Activated CD4-positive, CD25-positive, alpha-beta regulatory T cell treated with anti-CD3 and anti-CD28 coated beads, Interleukin-2, amount 50 U/mL, for 72 hours (primary cell): ENCODE data around the gene MTHFR.
"Not testable (repeated sequence)": the region's sequence is repeated elsewhere in the genome, so short reads cannot be mapped to it uniquely, and the experiment has no call there.

Source experiments
- DNase-seq: peaks from one replicate; pipeline ENCODE4 v3.0.0; 2021

The MTHFR gene

GRCh38 chr1:11831945-11832725, 26.4 kb upstream of the MTHFR start:
- DNase-seq, result no peak

DNA sequence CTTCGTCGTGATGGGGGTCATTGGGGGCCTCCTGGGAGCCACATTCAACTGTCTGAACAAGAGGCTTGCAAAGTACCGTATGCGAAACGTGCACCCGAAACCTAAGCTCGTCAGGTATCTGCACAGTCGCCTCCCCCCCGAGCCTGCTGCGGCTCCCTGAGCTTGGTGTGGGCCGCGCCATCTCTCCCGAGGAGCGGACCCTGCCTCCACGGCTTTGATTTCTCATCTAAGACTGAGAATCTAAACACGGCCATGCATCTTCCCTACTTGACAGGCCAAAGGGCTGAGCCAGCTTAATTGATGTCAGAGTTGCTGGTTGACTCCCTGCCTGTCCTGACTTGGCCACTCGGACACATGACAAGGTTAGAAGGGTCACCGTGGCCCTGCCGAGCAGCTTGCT, 22.7 kb upstream of the MTHFR start:
- DNase-seq, result no peak

- DNase-seq, result no peak
Measured at GRCh38 chr1:11826946-11827345, 21.2 kb upstream of the MTHFR start.

GRCh38 chr1:11825131-11825530, 19.4 kb upstream of the MTHFR start:
- DNase-seq, result no peak

- DNase-seq, result no peak
Measured at GRCh38 chr1:11823366-11824137, 17.8 kb upstream of the MTHFR start.

GRCh38 chr1:11822091-11822490, 16.3 kb upstream of the MTHFR start:
- no peak for DNase-seq

- no peak for DNase-seq
Measured at GRCh38 chr1:11817192-11817591, 11.4 kb upstream of the MTHFR start.

- no peak for DNase-seq
Measured at GRCh38 chr1:11813021-11813420, 7.3 kb upstream of the MTHFR start.

DNA sequence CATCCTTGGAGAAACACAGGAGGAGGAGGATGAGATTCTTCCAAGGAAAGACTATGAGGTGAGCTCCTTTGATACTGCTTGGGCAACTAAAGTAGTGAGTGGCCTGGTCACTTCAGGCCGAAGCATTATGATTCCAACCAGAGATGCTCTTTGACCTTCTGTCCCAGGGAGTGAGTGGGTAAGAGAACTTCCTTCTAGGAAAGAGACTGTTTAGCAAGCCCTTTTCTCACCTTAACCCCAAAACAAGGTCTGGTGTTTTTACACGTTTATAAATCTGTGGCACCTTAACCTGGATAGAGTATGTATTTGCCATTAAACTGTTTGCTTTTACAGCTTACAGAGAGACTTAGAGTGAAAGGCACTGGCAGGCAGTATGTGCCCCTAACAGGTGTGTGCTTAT, 1.4 kb upstream of the MTHFR start:
- no peak for DNase-seq

GRCh38 chr1:11806307-11806936, 658 bp upstream of the MTHFR start:
- DNase-seq, result no peak

DNA sequence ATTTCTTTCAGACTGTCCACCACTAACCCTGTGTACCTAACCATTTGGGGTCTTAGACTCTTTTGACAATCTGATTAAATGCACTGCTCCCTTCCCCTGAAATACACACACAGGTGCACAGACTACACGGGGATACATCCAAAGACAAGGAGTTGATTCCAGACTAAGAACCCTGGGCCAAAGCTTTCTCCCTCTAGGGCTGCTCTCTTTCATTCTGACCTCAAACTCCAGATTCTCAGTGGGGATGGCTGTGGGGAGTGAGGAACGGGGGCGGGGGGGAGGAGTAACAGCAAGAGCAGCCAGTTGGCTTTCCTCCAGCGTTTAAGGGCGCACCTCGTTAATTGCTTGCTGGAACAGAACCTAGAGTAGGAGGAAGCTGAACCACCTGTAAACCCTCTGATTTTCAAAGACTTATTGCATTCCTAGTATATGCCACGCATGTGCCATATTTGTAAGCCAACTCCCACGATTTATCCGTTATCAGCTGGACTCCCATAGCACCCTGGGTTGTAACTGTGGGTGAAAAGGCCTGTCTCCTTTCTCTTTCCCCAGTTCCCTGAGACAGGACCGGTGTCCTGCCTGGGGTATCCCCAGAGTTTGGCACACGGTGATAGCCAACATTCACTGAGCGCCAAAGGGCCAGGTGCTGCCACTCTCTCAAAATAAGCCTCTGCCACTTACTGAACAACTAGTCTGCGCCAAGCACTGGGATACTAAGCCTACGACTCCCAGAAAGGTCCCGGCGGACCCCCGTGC, 920 bp downstream of the MTHFR start:
- no peak for DNase-seq

- DNase-seq, result not testable (repeated sequence)
Measured at GRCh38 chr1:11803924-11804665, 1.7 kb downstream of the MTHFR start.

- peak; percentile 66 for DNase-seq
Measured at GRCh38 chr1:11802973-11803885, 2.5 kb downstream of the MTHFR start.

GRCh38 chr1:11802616-11802972, 3.2 kb downstream of the MTHFR start:
- no peak for DNase-seq

DNA sequence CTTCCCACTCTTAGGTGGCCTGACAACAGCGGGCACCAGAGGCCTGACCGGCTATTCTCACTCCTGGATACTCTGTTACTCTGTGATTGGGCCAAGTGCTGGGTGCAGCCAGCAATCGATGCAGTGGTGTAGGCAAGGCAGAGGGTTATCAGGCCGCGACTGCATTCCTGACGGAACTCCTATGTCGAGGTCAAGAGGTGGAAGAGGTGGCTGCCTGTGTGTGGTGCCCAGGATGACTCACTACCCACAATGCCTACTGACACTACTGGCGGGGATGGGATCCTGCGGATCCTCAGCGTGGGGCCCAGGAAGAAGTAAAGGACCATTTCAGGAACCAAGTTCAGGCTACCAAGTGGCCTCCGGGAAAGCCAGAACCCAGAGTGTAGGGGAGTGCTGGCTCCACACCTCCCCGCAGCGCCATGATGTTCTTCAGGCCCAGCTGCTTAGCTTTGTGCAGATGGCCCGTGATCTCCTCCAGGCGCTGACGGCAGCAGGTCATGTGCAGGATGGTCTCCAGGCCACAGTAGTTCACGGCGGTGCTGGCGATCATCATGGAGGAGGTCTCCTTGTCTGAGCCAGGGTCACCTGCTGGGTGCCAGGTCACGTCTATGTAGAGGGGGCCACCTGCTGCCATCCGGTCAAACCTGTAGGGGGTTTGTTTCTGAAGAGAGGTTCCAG, 4.9 kb downstream of the MTHFR start:
- no peak for DNase-seq

GRCh38 chr1:11800391-11800755, 5.4 kb downstream of the MTHFR start:
- no peak for DNase-seq

- DNase-seq, result no peak
Measured at GRCh38 chr1:11799896-11800295, 5.9 kb downstream of the MTHFR start.

DNA sequence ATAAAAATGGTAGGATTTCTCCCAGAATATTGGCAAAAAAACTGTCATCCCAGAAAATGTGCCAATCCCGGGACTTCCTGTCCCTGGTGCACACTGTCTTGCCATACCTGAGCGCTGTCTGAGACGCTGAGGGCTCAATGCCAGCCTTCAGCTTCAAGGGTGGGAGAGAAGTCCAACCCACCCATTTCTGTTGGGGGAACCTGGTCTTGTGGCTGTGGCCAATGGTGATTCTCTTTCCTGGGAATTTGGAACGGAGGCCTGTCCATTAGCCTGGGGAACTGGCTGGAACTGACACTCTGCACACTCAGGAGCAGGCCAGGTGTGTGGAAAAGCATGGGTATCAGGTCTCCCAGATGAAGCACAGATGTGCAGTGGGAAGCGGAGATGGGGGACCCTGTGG, 6.7 kb downstream of the MTHFR start:
- no peak for DNase-seq

GRCh38 chr1:11797525-11798216, 8.1 kb downstream of the MTHFR start:
- no peak for DNase-seq
